ENCODE measurements around the gene MRPS12. TPM values are rescaled to one million over a fixed set of nuclear protein-coding genes. Genes with fewer than 3 reads are reported as not detected.
A peak's percentile ranks its signal among the peaks of the same experiment; 100 is the strongest.
"Not testable (repeated sequence)": the region's sequence is repeated elsewhere in the genome, so short reads cannot be mapped to it uniquely, and the experiment has no call there.

The MRPS12 gene
- total RNA-seq: 10 to 100 TPM; 49.0 to 56.0 TPM

GRCh38 chr19:38930776-38931520, at the start of gene MRPS12:
Gene MRPS12 (plus strand): TSS chr19:38930944. CDS start chr19:38931295, 351 bp downstream.
- intact Hi-C loops (cut with micrococcal nuclease): loop anchor here (1.0 to 2.0 kb wide), 12 partner anchors 32 to 596 kb away; partner anchors contain the start of genes CATSPERG, ECH1, FAM98C and NFKBIB
- Mint-ChIP-seq H3K9me3 (peaks cover 4% of the 10 kb centered on the region), H3K27me3 (ENCODE audit: low read depth) (no peaks in the 10 kb centered on the region), H3K4me3 (peak within 1 kb of the TSS; percentile 98), H3K36me3 (ENCODE audit: low read depth) (peaks cover 31% of the 10 kb centered on the region), H3K4me1 (ENCODE audit: low read depth) (peaks cover 41% of the 10 kb centered on the region), H3K27ac (peak within 1 kb of the TSS; percentile 96)
- CTCF ChIA-PET: interaction anchor here (0.6 to 2.4 kb wide), 28 partner anchors 9 to 528 kb away, joined by 3 to 22 read pairs (median 4); partner anchors contain the start of genes FAM98C, NFKBIB, RINL and SIRT2
- DNase-seq: peak; percentile 99

DNA sequence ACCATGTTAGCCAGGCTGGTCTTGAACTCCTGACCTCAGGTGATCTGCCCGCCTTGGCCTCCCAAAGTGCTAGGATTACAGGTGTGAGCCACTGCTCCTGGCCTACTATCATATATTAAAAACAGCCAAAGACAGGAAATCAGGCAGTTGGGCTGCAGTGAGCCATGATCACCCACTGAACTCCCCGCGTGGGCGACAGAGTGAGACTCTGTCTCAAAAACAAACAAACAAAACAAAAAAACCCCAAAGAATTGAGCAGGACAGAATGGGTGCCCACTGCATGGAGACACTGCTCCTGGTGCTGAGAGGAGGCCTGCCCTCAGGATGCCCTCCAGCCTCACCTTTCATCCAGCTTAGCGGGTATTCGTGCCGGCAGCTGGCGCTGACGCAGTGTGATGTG, 47.5 kb upstream of the MRPS12 start:
- CTCF ChIA-PET: interaction anchor here (0.6 kb wide), 1 partner anchor 169 kb away, joined by 3 read pairs; no protein-coding TSS in a partner anchor

DNA sequence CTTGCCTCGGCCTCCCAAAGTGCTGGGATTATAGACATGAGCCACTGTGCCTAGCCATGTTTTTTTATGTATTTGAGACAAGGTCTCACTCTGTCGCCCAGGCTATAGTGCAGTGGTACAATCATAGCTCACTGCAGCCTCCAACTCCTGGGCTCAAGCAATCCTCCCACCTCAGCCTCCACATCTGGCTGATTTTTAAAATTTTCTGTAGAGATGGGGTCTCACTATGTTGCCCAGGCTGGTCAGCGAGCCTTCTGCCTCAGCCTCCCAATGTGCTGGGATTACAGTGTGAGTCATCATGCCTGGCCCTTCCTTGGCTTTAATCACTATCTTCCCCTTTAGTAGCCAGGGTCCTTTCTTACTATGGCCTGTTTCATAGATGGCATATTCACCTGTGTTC, 46.1 kb upstream of the MRPS12 start:
- DNase-seq; H3K27ac Mint-ChIP-seq; H3K9me3 Mint-ChIP-seq; H3K36me3 Mint-ChIP-seq (ENCODE audit: low read depth); H3K4me1 Mint-ChIP-seq (ENCODE audit: low read depth); H3K27me3 Mint-ChIP-seq (ENCODE audit: low read depth); intact Hi-C loops (cut with micrococcal nuclease); H3K4me3 Mint-ChIP-seq: not testable (repeated sequence)
- CTCF ChIA-PET: interaction anchor here (0.6 to 1.4 kb wide), 2 partner anchors 8 to 108 kb away, joined by 3 read pairs; no protein-coding TSS in a partner anchor

More for the DNA sequence above, 47.5 kb upstream of the MRPS12 start:
- Mint-ChIP-seq H3K27ac (no peak overlapping the region), H3K27me3 (ENCODE audit: low read depth) (no peaks in the 10 kb centered on the region), H3K4me1 (ENCODE audit: low read depth) (peaks cover 12% of the 10 kb centered on the region), H3K4me3 (no peak overlapping the region), H3K9me3 (no peaks in the 10 kb centered on the region), H3K36me3 (ENCODE audit: low read depth) (no peaks in the 10 kb centered on the region)
- intact Hi-C loops (cut with micrococcal nuclease): no loop called here
- DNase-seq: no peak

DNA sequence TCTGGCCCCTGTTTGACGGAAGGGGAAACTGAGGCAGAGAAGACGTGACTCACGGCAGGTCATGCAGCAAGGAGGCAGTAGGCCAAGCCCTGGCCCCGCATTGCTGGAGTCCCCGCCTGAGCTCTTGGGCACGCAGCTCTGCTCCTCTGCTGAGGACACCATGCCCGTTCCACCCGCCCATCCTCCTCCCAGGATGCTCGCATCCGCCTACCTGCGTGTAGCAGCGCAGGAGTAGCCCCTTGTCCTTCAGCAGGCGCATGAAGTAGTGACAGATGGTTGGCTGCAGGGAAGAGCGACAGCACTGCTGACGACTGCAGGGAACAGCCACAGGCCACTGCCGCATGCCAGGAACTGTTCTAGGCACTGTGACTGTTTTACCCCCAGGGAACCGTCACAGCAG, 41.9 kb upstream of the MRPS12 start:
- CTCF ChIA-PET: interaction anchor here (0.5 to 4.4 kb wide), 5 partner anchors 12 to 335 kb away, joined by 3 to 54 read pairs (median 4); partner anchors contain the start of gene RINL
- Mint-ChIP-seq H3K4me1 (ENCODE audit: low read depth) (no peaks in the 10 kb centered on the region), H3K4me3 (no peak overlapping the region), H3K27ac (no peak overlapping the region), H3K9me3 (no peaks in the 10 kb centered on the region), H3K36me3 (ENCODE audit: low read depth) (peaks cover 2% of the 10 kb centered on the region), H3K27me3 (ENCODE audit: low read depth) (no peaks in the 10 kb centered on the region)
- intact Hi-C loops (cut with micrococcal nuclease): no loop called here
- no peak for DNase-seq

DNA sequence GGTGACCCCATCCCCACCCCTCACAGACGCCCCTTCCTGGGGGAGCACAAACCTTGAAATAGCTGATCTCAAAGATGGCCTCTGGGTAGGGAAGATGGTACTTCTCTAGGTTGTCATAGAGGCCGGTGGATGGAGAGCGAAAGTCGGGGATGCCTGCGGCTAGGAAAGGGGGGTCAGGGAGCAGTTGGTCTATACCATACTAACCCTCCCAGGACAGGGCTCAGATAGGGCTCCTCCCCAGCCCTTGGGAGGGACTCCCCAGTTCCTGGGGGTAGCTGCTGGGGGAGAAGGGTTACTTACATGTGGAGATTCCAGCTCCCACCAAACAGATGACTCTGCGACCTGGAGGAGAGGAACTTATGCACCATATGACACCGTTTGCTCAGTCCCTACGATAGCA, 40.9 kb upstream of the MRPS12 start:
- no peaks in the 10 kb centered on the region for H3K9me3 Mint-ChIP-seq
- no peaks in the 10 kb centered on the region for H3K4me1 Mint-ChIP-seq (ENCODE audit: low read depth)
- CTCF ChIA-PET: interaction anchor here (0.9 to 4.4 kb wide), 3 partner anchors 13 to 487 kb away, joined by 3 to 54 read pairs (median 5); partner anchors contain the start of genes FAM98C, MRPS12, RINL and SARS2
- H3K27me3 Mint-ChIP-seq (ENCODE audit: low read depth): no peaks in the 10 kb centered on the region
- peaks cover 2% of the 10 kb centered on the region for H3K36me3 Mint-ChIP-seq (ENCODE audit: low read depth)
- H3K4me3 Mint-ChIP-seq: no peak overlapping the region
- DNase-seq: no peak
- no peak overlapping the region for H3K27ac Mint-ChIP-seq
- intact Hi-C loops (cut with micrococcal nuclease): no loop called here

- no peak overlapping the region for H3K4me3 Mint-ChIP-seq
- intact Hi-C loops (cut with micrococcal nuclease): no loop called here
- no peak overlapping the region for H3K27ac Mint-ChIP-seq
- peaks cover 2% of the 10 kb centered on the region for H3K36me3 Mint-ChIP-seq (ENCODE audit: low read depth)
- no peaks in the 10 kb centered on the region for H3K4me1 Mint-ChIP-seq (ENCODE audit: low read depth)
- no peaks in the 10 kb centered on the region for H3K27me3 Mint-ChIP-seq (ENCODE audit: low read depth)
- DNase-seq: no peak
- CTCF ChIA-PET: interaction anchor here (0.9 to 4.4 kb wide), 3 partner anchors 13 to 488 kb away, joined by 3 to 54 read pairs (median 5); partner anchors contain the start of genes FAM98C, MRPS12, RINL and SARS2
- H3K9me3 Mint-ChIP-seq: no peaks in the 10 kb centered on the region
Measured at GRCh38 chr19:38890686-38891085, 40.1 kb upstream of the MRPS12 start.

DNA sequence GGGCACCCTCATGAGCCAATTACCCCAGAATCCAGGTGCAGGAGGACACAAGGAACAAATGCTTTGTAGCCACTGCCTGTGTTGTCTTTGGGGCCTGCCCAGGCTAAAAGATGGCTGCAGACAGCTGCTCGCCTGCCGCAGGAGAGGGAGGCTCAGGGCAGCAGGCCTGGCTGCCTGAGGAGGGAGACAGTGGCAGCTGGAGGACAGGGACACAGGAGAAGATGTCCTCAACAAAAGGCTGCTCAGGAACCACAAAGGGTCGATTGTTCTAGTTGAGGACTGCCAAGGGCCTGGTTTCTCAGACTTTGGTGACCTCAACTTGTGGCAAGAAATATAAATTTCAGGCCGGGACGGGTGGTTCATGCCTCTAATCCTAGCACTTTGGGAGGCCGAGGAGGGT, 39.0 kb upstream of the MRPS12 start:
- H3K36me3 Mint-ChIP-seq (ENCODE audit: low read depth): peaks cover 2% of the 10 kb centered on the region
- no peak overlapping the region for H3K4me3 Mint-ChIP-seq
- H3K4me1 Mint-ChIP-seq (ENCODE audit: low read depth): no peaks in the 10 kb centered on the region
- H3K9me3 Mint-ChIP-seq: no peaks in the 10 kb centered on the region
- H3K27me3 Mint-ChIP-seq (ENCODE audit: low read depth): no peaks in the 10 kb centered on the region
- intact Hi-C loops (cut with micrococcal nuclease): no loop called here
- CTCF ChIA-PET: no interaction called here
- no peak for DNase-seq
- H3K27ac Mint-ChIP-seq: no peak overlapping the region

GRCh38 chr19:38892841-38893240, 37.9 kb upstream of the MRPS12 start:
- Mint-ChIP-seq H3K27ac (no peak overlapping the region), H3K9me3 (no peaks in the 10 kb centered on the region), H3K27me3 (ENCODE audit: low read depth) (no peaks in the 10 kb centered on the region), H3K4me3 (no peak overlapping the region), H3K4me1 (ENCODE audit: low read depth) (peaks cover 2% of the 10 kb centered on the region), H3K36me3 (ENCODE audit: low read depth) (peaks cover 2% of the 10 kb centered on the region)
- intact Hi-C loops (cut with micrococcal nuclease): no loop called here
- CTCF ChIA-PET: no interaction called here
- DNase-seq: no peak

DNA sequence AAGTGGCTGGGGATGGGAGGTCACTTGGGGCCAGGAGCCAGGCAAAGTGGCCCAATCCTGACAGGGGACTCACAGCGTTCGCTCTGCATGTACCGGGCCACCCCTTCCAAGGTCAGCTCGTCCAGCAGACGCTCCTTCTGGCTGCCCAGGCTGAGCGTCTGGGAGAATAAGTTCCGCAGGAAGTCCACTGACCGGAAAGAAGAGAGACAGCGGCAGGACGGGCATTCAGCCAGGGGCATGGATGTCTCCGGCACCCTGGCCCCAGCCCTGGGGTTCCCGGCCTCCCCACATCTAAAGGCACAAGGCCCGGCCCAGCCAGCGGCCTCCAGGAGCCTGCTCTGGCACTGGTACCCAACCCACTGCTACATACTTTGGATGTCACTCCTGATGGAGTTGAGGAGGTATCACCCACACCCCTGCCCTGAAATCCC, 37.4 kb upstream of the MRPS12 start:
- peaks cover 7% of the 10 kb centered on the region for H3K4me1 Mint-ChIP-seq (ENCODE audit: low read depth)
- CTCF ChIA-PET: no interaction called here
- no peak for DNase-seq
- H3K36me3 Mint-ChIP-seq (ENCODE audit: low read depth): peaks cover 2% of the 10 kb centered on the region
- no peak overlapping the region for H3K4me3 Mint-ChIP-seq
- H3K27ac Mint-ChIP-seq: no peak overlapping the region
- no peaks in the 10 kb centered on the region for H3K9me3 Mint-ChIP-seq
- H3K27me3 Mint-ChIP-seq (ENCODE audit: low read depth): no peaks in the 10 kb centered on the region
- intact Hi-C loops (cut with micrococcal nuclease): no loop called here

GRCh38 chr19:38894968-38895367, 35.8 kb upstream of the MRPS12 start:
- CTCF ChIA-PET: no interaction called here
- intact Hi-C loops (cut with micrococcal nuclease): loop anchor here (5.0 kb wide), 1 partner anchor 238 kb away; no protein-coding TSS in a partner anchor
- DNase-seq: no peak

GRCh38 chr19:38898788-38899446, 31.8 kb upstream of the MRPS12 start:
- peaks cover 35% of the 10 kb centered on the region for H3K4me1 Mint-ChIP-seq (ENCODE audit: low read depth)
- peak overlapping the region; percentile 74 for H3K27ac Mint-ChIP-seq
- CTCF ChIA-PET: no interaction called here
- peak; percentile 36 for DNase-seq
- no peaks in the 10 kb centered on the region for H3K27me3 Mint-ChIP-seq (ENCODE audit: low read depth)
- intact Hi-C loops (cut with micrococcal nuclease): loop anchor here (1.0 to 5.0 kb wide), 8 partner anchors 21 to 563 kb away; partner anchors contain the start of genes ECH1, EIF3K, MRPS12 and PAK4
- H3K9me3 Mint-ChIP-seq: peaks cover 1% of the 10 kb centered on the region
- peak overlapping the region; percentile 96 for H3K4me3 Mint-ChIP-seq
- peaks cover 19% of the 10 kb centered on the region for H3K36me3 Mint-ChIP-seq (ENCODE audit: low read depth)

More at GRCh38 chr19:38894968-38895367, 35.8 kb upstream of the MRPS12 start:
- peaks cover 14% of the 10 kb centered on the region for H3K4me1 Mint-ChIP-seq (ENCODE audit: low read depth)
- no peaks in the 10 kb centered on the region for H3K27me3 Mint-ChIP-seq (ENCODE audit: low read depth)
- H3K4me3 Mint-ChIP-seq: no peak overlapping the region
- H3K9me3 Mint-ChIP-seq: no peaks in the 10 kb centered on the region
- H3K36me3 Mint-ChIP-seq (ENCODE audit: low read depth): no peaks in the 10 kb centered on the region
- no peak overlapping the region for H3K27ac Mint-ChIP-seq
